CD14-positive monocyte (primary cell): ENCODE data around the gene CTRB1. TPM values are rescaled to one million over a fixed set of nuclear protein-coding genes. Genes with fewer than 3 reads are reported as not detected.

Experiments used
- DNase-seq, 3 donors: peaks; one replicate each; pipeline ENCODE4 v3.0.0-alpha.2; 2011 to 2022
- H2AFZ ChIP-seq: 2 replicates; pipeline ENCODE4 v1.6.0; 2012; ENCODE audit warnings: mild to moderate bottlenecking, low read depth, low read length, inconsistent platforms; ENCODE audit not compliant: insufficient read depth, poor library complexity, severe bottlenecking
- H3K27ac ChIP-seq, 2 donors: 1 replicate in 1 of 2; 2 replicates in 1 of 2; pipeline ENCODE4 v1.5.1; 2012 to 2013; ENCODE audit warnings: low read length in 2 of 2, control low read depth in 1 of 2, inconsistent platforms in 1 of 2, low read depth in 1 of 2, mild to moderate bottlenecking in 1 of 2
- H3K27me3 ChIP-seq, 2 donors: one replicate each; pipeline versions ENCODE4 v1.6.0 to v1.6.1; 2011 to 2013; ENCODE audit warnings: low read length in 2 of 2; ENCODE audit not compliant: control insufficient read depth in 2 of 2, insufficient read depth in 2 of 2
- H3K36me3 ChIP-seq, 2 donors: replicated peaks in 1 of 2; 1 replicate in 1 of 2; 2 replicates in 1 of 2; pipeline versions ENCODE4 v1.5.1 to v1.6.1; 2012 to 2013; ENCODE audit warnings: low read length in 2 of 2, control low read depth in 1 of 2, inconsistent platforms in 1 of 2, mild to moderate bottlenecking in 1 of 2; ENCODE audit not compliant: insufficient read depth in 2 of 2, control insufficient read depth in 1 of 2
- H3K4me1 ChIP-seq, 2 donors: 1 replicate in 1 of 2; 2 replicates in 1 of 2; pipeline versions ENCODE4 v1.5.1 to v1.6.1; 2012 to 2013; ENCODE audit warnings: low read length in 2 of 2, control low read depth in 1 of 2, inconsistent platforms in 1 of 2, mild to moderate bottlenecking in 1 of 2, moderate library complexity in 1 of 2; ENCODE audit not compliant: insufficient read depth in 2 of 2, control insufficient read depth in 1 of 2
- H3K4me2 ChIP-seq: replicated peaks from 2 replicates; pipeline ENCODE3; 2012; ENCODE audit warnings: low read length, moderate library complexity, mild to moderate bottlenecking; ENCODE audit not compliant: poor library complexity, severe bottlenecking; ENCODE audit errors: extremely low read depth
- H3K4me3 ChIP-seq, 3 experiments: fragments of 200-600 bp in 1 of 3; sonication (generic) in 1 of 3; replicated peaks in 1 of 3; 1 replicate in 2 of 3; 2 replicates in 1 of 3; pipeline ENCODE4 v1.5.1; 2011 to 2013; ENCODE audit warnings: low read length in 3 of 3, mild to moderate bottlenecking in 3 of 3, control low read depth in 2 of 3, low read depth in 2 of 3, inconsistent platforms in 1 of 3, moderate library complexity in 1 of 3
- H3K79me2 ChIP-seq: 2 replicates; pipeline ENCODE4 v1.6.0; 2012; ENCODE audit warnings: mild to moderate bottlenecking, control low read depth, inconsistent platforms, low read length, moderate library complexity; ENCODE audit not compliant: insufficient read depth
- H3K9ac ChIP-seq: 2 replicates; pipeline ENCODE4 v1.6.0; 2017; ENCODE audit warnings: low read length, mild to moderate bottlenecking; ENCODE audit not compliant: insufficient read depth, poor library complexity, severe bottlenecking
- H3K9me3 ChIP-seq, 2 donors: replicated peaks in 1 of 2; 1 replicate in 1 of 2; 2 replicates in 1 of 2; pipeline versions ENCODE4 v1.5.1 to v1.6.1; 2012 to 2013; ENCODE audit warnings: low read length in 2 of 2, control low read depth in 1 of 2; ENCODE audit not compliant: control insufficient read depth in 1 of 2, insufficient read depth in 1 of 2
- H4K20me1 ChIP-seq: 2 replicates; pipeline ENCODE4 v1.6.0; 2012; ENCODE audit warnings: mild to moderate bottlenecking, low read length, control low read depth, moderate library complexity; ENCODE audit not compliant: insufficient read depth
- H3K27ac Mint-ChIP-seq, 7 donors: one replicate each; pipeline ENCODE4 v1.8.0; 2020; ENCODE audit warnings: mild to moderate bottlenecking in 7 of 7, mixed read lengths in 7 of 7, moderate library complexity in 6 of 7, inconsistent platforms in 2 of 7
- H3K27me3 Mint-ChIP-seq, 3 donors: one replicate each; pipeline ENCODE4 v1.8.0; 2021 to 2022; ENCODE audit warnings: low read depth in 3 of 3, mild to moderate bottlenecking in 3 of 3, mixed read lengths in 3 of 3, moderate library complexity in 3 of 3, inconsistent platforms in 1 of 3
- H3K36me3 Mint-ChIP-seq, 2 donors: one replicate each; pipeline ENCODE4 v1.8.0; 2020; ENCODE audit warnings: mixed read lengths in 2 of 2, inconsistent platforms in 1 of 2, mild to moderate bottlenecking in 1 of 2
- H3K4me1 Mint-ChIP-seq: one replicate; pipeline ENCODE4 v1.8.0; 2020; ENCODE audit warnings: mild to moderate bottlenecking, mixed read lengths
- H3K4me3 Mint-ChIP-seq, 2 donors: one replicate each; pipeline ENCODE4 v1.8.0; 2020; ENCODE audit warnings: mild to moderate bottlenecking in 2 of 2, mixed read lengths in 2 of 2, moderate library complexity in 1 of 2
- H3K9me3 Mint-ChIP-seq, 7 donors: one replicate each; pipeline ENCODE4 v1.8.0; 2020 to 2022; ENCODE audit warnings: mixed read lengths in 7 of 7, mild to moderate bottlenecking in 6 of 7, moderate library complexity in 6 of 7, inconsistent platforms in 2 of 7
- CTCF ChIP-seq: fragments of 200-600 bp; IDR thresholded peaks from one replicate; pipeline ENCODE4 v1.8.0; 2022; ENCODE audit warnings: antibody characterized with exemption, mild to moderate bottlenecking
- WGBS: methylation state at CpG from one replicate; pipeline ENCODE4 v1.1.5; 2013; ENCODE audit warnings: missing lambda C conversion rate; ENCODE audit not compliant: insufficient coverage; 5-methylcytosine and 5-hydroxymethylcytosine counted together
- intact Hi-C, 2 donors: fragments of 100-400 bp; cut with micrococcal nuclease; formaldehyde crosslinking; loops; one replicate each; pipeline versions ENCODE4 v1.15.0 to v1.15.1; 2023
- polyA minus RNA-seq: library from RNA; depleted of rRNA, polyadenylated mRNA; stranded (reverse); fragments of >200 nt; gene quantifications from 2 replicates; pipeline ENCODE4 v1.2.3, GENCODE V29; 2012
- polyA plus RNA-seq, 3 donors: library from polyadenylated mRNA; depleted of rRNA in 1 of 3; unstranded in 2 of 3; stranded (reverse) in 1 of 3; fragments of 300-500 nt in 2 of 3; fragments of >200 nt in 1 of 3; fragmentation: Illumina TruSeq in 2 of 3; gene quantifications; 1 replicate in 2 of 3; 2 replicates in 1 of 3; pipeline ENCODE4 v1.2.3, GENCODE V29; 2012 to 2021
- total RNA-seq, 12 experiments: library from RNA in 1 of 12; stranded (reverse) in 1 of 12; fragments of 120-200 nt in 1 of 12; gene quantifications; one replicate each; pipeline ENCODE4 v1.2.4 and lab custom pipeline; 2013 to 2026; ENCODE audit warnings: mixed read lengths in 6 of 12, inconsistent platforms in 1 of 12

CTRB1 gene
- not detected for total RNA-seq (2013)
- polyA plus RNA-seq (not detected), polyA minus RNA-seq (not detected in 2 replicates), total RNA-seq (lab: John Stamatoyannopoulos, UW) (0 to 0.45 (median 0) reads per million in 11 experiments)

DNA sequence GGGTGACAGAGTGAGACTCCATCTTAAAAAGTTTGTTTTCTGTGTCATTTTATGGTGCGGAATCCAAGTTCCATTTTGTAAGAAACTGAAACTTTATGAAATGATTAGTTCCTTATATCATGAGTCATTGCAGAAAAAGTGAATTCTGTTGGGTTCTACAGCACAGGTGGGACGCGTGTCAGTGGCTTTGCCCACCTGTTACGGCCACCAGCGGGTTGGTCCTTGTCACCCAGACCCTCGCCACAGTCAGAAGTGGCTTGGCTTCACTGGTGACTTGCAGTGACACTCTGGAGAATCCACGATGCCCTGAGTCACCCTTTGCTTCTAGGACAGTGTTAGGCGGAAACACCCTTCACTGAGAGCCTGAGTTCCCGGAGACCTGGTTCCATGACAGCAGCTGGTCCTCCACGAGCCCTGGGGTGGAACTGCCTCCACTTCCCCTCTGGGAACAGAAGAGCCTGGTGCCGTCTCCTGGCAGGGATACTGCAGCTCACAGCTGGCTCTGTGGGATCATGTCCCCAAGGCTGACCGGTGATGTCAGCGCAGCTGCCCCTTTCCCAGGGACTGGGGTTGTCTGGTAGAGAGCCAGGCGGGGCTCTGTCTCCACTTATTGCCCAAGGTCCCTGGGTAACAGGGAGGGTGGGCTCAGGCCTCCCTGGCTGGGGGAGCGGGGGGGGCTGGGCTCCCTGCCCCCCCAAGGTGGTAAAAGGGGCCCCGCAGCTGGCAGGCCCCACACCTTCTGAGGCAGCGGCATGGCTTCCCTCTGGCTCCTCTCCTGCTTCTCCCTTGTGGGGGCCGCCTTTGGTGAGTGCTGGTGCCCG lies at the start of gene CTRB1:
TSS of gene CTRB1 (plus strand) at position 733 of the 821 bp plus-strand sequence. CDS start at position 753, 20 bp downstream.
- Histone ChIP-seq H2AFZ (peak within 1 kb of the TSS; percentile 21), H3K9me3 (no peaks in the 10 kb centered on the region), H3K4me3 (no peak within 1 kb of the TSS), H4K20me1 (no peaks in the 10 kb centered on the region), H3K27ac (no peak within 1 kb of the TSS), H3K4me2 (peak within 1 kb of the TSS; percentile 14), H3K79me2 (no peaks in the 10 kb centered on the region), H3K36me3 (no peaks in the 10 kb centered on the region), H3K27me3 (peaks cover 0 to 15% of the 10 kb centered on the region in 2 donors), H3K4me1 (no peaks in the 10 kb centered on the region), H3K9ac (no peak within 1 kb of the TSS)
- peak within 1 kb of the TSS; percentile 58 to 79 for H3K4me3 Mint-ChIP-seq
- H3K9me3 Mint-ChIP-seq, result peaks cover 0 to 5% (median 0%) of the 10 kb centered on the region in 7 donors
- WGBS, result 88% methylated on average over 13 of the region's 19 CpGs
- no peak for DNase-seq
- H3K27ac Mint-ChIP-seq, result no peak within 1 kb of the TSS
- TF ChIP-seq CTCF, result no peak
- peaks cover 26 to 54% (median 34%) of the 10 kb centered on the region in 3 donors for H3K27me3 Mint-ChIP-seq
- intact Hi-C loops, result no loop called here
- peaks cover 8% of the 10 kb centered on the region for H3K4me1 Mint-ChIP-seq
- no peaks in the 10 kb centered on the region for H3K36me3 Mint-ChIP-seq

GRCh38 chr16:75169899-75170405 lies 48.8 kb upstream of the CTRB1 start:
- H3K4me1 Mint-ChIP-seq, result no peaks in the 10 kb centered on the region
- intact Hi-C loops, result no loop called here
- H3K27ac Mint-ChIP-seq, result no peak overlapping the region
- H3K36me3 ChIP-seq, result peaks cover 27 to 62% of the 10 kb centered on the region in 2 donors
- no peak overlapping the region for H2AFZ ChIP-seq
- peaks cover 47 to 50% of the 10 kb centered on the region in 2 donors for H3K36me3 Mint-ChIP-seq
- no peaks in the 10 kb centered on the region for H4K20me1 ChIP-seq
- H3K4me1 ChIP-seq, result no peaks in the 10 kb centered on the region
- DNase-seq, result no peak
- peaks cover 51 to 91% (median 86%) of the 10 kb centered on the region in 7 donors for H3K9me3 Mint-ChIP-seq
- TF ChIP-seq CTCF, result no peak
- H3K27me3 Mint-ChIP-seq, result peaks cover 0 to 1% (median 1%) of the 10 kb centered on the region in 3 donors
- no peak overlapping the region for H3K9ac ChIP-seq
- no peaks in the 10 kb centered on the region for H3K27me3 ChIP-seq
- H3K4me3 ChIP-seq, result peak overlapping the region in 1 of 3 experiments; percentile 12
- no peak overlapping the region for H3K4me2 ChIP-seq
- H3K9me3 ChIP-seq, result peaks cover 64 to 100% of the 10 kb centered on the region in 2 donors
- H3K79me2 ChIP-seq, result no peaks in the 10 kb centered on the region
- H3K27ac ChIP-seq, result no peak overlapping the region
- H3K4me3 Mint-ChIP-seq, result no peak overlapping the region
- no CpG with 5 or more reads among the region's 10 CpGs for WGBS
